Muscle layer of duodenum (tissue), 2 donors: Measurements from ENCODE around the gene GSTA3.
"Not testable (repeated sequence)": the region's sequence is repeated elsewhere in the genome, so short reads cannot be mapped to it uniquely, and the experiment has no call there.

Source experiments
- H3K27ac ChIP-seq: one replicate; pipeline ENCODE4 v1.7.0; 2013; ENCODE audit warnings: mild to moderate bottlenecking, low read length
- H3K27me3 ChIP-seq: one replicate; pipeline ENCODE4 v1.7.0; 2013; ENCODE audit warnings: low read depth, mild to moderate bottlenecking, control low read depth, low read length
- H3K36me3 ChIP-seq, 2 donors: one replicate each; pipeline ENCODE4 v1.7.0; 2013; ENCODE audit warnings: low read length in 2 of 2, control low read depth in 1 of 2, mild to moderate bottlenecking in 1 of 2; ENCODE audit not compliant: insufficient read depth in 2 of 2, control insufficient read depth in 1 of 2
- H3K4me1 ChIP-seq, 2 donors: one replicate each; pipeline ENCODE4 v1.7.0; 2013; ENCODE audit warnings: low read length in 2 of 2, mild to moderate bottlenecking in 2 of 2, control low read depth in 1 of 2, moderate library complexity in 1 of 2; ENCODE audit not compliant: insufficient read depth in 2 of 2, control insufficient read depth in 1 of 2
- H3K4me3 ChIP-seq, 2 donors: one replicate each; pipeline ENCODE4 v1.7.0; 2013; ENCODE audit warnings: low read length in 2 of 2, low read depth in 1 of 2, mild to moderate bottlenecking in 1 of 2
- H3K9me3 ChIP-seq, 2 donors: one replicate each; pipeline ENCODE4 v1.7.0; 2013; ENCODE audit warnings: low read length in 2 of 2, control low read depth in 1 of 2, mild to moderate bottlenecking in 1 of 2; ENCODE audit not compliant: control insufficient read depth in 1 of 2
- donor health status: healthy.

The GSTA3 gene

GRCh38 chr6:52909531-52909930 lies at the start of gene GSTA3:
Gene GSTA3 (minus strand): TSS chr6:52909698. CDS start chr6:52905834, 3,864 bp downstream.
- no peak within 1 kb of the TSS for H3K4me3 ChIP-seq
- no peaks in the 10 kb centered on the region for H3K27me3 ChIP-seq
- no peak within 1 kb of the TSS for H3K27ac ChIP-seq
- H3K36me3 ChIP-seq = no peaks in the 10 kb centered on the region
- H3K9me3 ChIP-seq = no peaks in the 10 kb centered on the region
- H3K4me1 ChIP-seq = no peaks in the 10 kb centered on the region

GRCh38 chr6:52958546-52959255 lies 49.2 kb upstream of the GSTA3 start:
- Histone ChIP-seq H3K4me1 (no peaks in the 10 kb centered on the region), H3K4me3 (no peak overlapping the region), H3K9me3 (no peaks in the 10 kb centered on the region), H3K27me3 (no peaks in the 10 kb centered on the region), H3K36me3 (no peaks in the 10 kb centered on the region), H3K27ac (no peak overlapping the region)

- H3K27ac ChIP-seq = no peak overlapping the region
- no peaks in the 10 kb centered on the region for H3K27me3 ChIP-seq
- H3K9me3 ChIP-seq = no peaks in the 10 kb centered on the region
- H3K4me1 ChIP-seq = no peaks in the 10 kb centered on the region
- no peak overlapping the region for H3K4me3 ChIP-seq
- H3K36me3 ChIP-seq = no peaks in the 10 kb centered on the region
Measured at GRCh38 chr6:52955871-52956270, 46.4 kb upstream of the GSTA3 start.

- Histone ChIP-seq H3K9me3 (no peaks in the 10 kb centered on the region), H3K27ac (no peak overlapping the region), H3K4me1 (no peaks in the 10 kb centered on the region), H3K27me3 (no peaks in the 10 kb centered on the region), H3K4me3 (no peak overlapping the region), H3K36me3 (no peaks in the 10 kb centered on the region)
Measured at GRCh38 chr6:52953911-52954839, 44.7 kb upstream of the GSTA3 start.

- H3K36me3 ChIP-seq = no peaks in the 10 kb centered on the region
- H3K4me1 ChIP-seq = no peaks in the 10 kb centered on the region
- no peak overlapping the region for H3K4me3 ChIP-seq
- no peak overlapping the region for H3K27ac ChIP-seq
- H3K27me3 ChIP-seq = no peaks in the 10 kb centered on the region
- H3K9me3 ChIP-seq = no peaks in the 10 kb centered on the region
Measured at GRCh38 chr6:52946306-52946705, 36.8 kb upstream of the GSTA3 start.

- not testable (repeated sequence) for H3K4me3 ChIP-seq, H3K27ac ChIP-seq, H3K36me3 ChIP-seq, H3K9me3 ChIP-seq, H3K27me3 ChIP-seq, H3K4me1 ChIP-seq
Measured at GRCh38 chr6:52942821-52943220, 33.3 kb upstream of the GSTA3 start.

GRCh38 chr6:52942221-52942620 lies 32.7 kb upstream of the GSTA3 start:
- Histone ChIP-seq H3K27me3 (no peaks in the 10 kb centered on the region), H3K4me3 (no peak overlapping the region), H3K27ac (no peak overlapping the region), H3K36me3 (no peaks in the 10 kb centered on the region), H3K9me3 (no peaks in the 10 kb centered on the region), H3K4me1 (no peaks in the 10 kb centered on the region)

GRCh38 chr6:52937908-52938307 lies 28.4 kb upstream of the GSTA3 start:
- Histone ChIP-seq H3K4me3 (no peak overlapping the region), H3K9me3 (no peaks in the 10 kb centered on the region), H3K4me1 (no peaks in the 10 kb centered on the region), H3K27ac (no peak overlapping the region), H3K36me3 (no peaks in the 10 kb centered on the region), H3K27me3 (no peaks in the 10 kb centered on the region)

GRCh38 chr6:52933778-52934177 lies 24.3 kb upstream of the GSTA3 start:
- no peak overlapping the region for H3K4me3 ChIP-seq
- H3K9me3 ChIP-seq = no peaks in the 10 kb centered on the region
- no peaks in the 10 kb centered on the region for H3K27me3 ChIP-seq
- no peak overlapping the region for H3K27ac ChIP-seq
- no peaks in the 10 kb centered on the region for H3K4me1 ChIP-seq
- H3K36me3 ChIP-seq = no peaks in the 10 kb centered on the region

- H3K36me3 ChIP-seq = no peaks in the 10 kb centered on the region
- no peaks in the 10 kb centered on the region for H3K27me3 ChIP-seq
- H3K4me3 ChIP-seq = no peak overlapping the region
- H3K9me3 ChIP-seq = no peaks in the 10 kb centered on the region
- H3K4me1 ChIP-seq = peaks cover 0 to 3% of the 10 kb centered on the region in 2 donors
- H3K27ac ChIP-seq = no peak overlapping the region
Measured at GRCh38 chr6:52931351-52931750, 21.9 kb upstream of the GSTA3 start.

GRCh38 chr6:52929321-52930164 lies 20.0 kb upstream of the GSTA3 start:
- Histone ChIP-seq H3K27me3 (no peaks in the 10 kb centered on the region), H3K9me3 (no peaks in the 10 kb centered on the region), H3K4me3 (no peak overlapping the region), H3K36me3 (no peaks in the 10 kb centered on the region), H3K4me1 (peaks cover 0 to 3% of the 10 kb centered on the region in 2 donors), H3K27ac (no peak overlapping the region)
